ENCODE results near the gene FRMPD4.

The FRMPD4 gene

GRCh38 chrX:12374286-12374685, 236.0 kb downstream of the FRMPD4 start:
- DNase-seq: no peak

GRCh38 chrX:12378253-12378652, 240.0 kb downstream of the FRMPD4 start:
- no peak for DNase-seq

- DNase-seq: no peak
Observed at GRCh38 chrX:12378706-12379105, 240.4 kb downstream of the FRMPD4 start.

GRCh38 chrX:12379671-12380070, 241.4 kb downstream of the FRMPD4 start:
- DNase-seq: no peak

- DNase-seq: no peak
Observed at GRCh38 chrX:12383196-12383595, 244.9 kb downstream of the FRMPD4 start.

GRCh38 chrX:12390301-12390700, 252.0 kb downstream of the FRMPD4 start:
- no peak for DNase-seq

GRCh38 chrX:12396584-12396983, 258.3 kb downstream of the FRMPD4 start:
- DNase-seq: no peak

GRCh38 chrX:12400218-12400617, 261.9 kb downstream of the FRMPD4 start:
- no peak for DNase-seq

- no peak for DNase-seq
Observed at GRCh38 chrX:12401252-12401651, 263.0 kb downstream of the FRMPD4 start.

- no peak for DNase-seq
Observed at GRCh38 chrX:12403474-12404082, 265.3 kb downstream of the FRMPD4 start.

- no peak for DNase-seq
Observed at GRCh38 chrX:12405306-12405705, 267.0 kb downstream of the FRMPD4 start.

- DNase-seq: no peak
Observed at GRCh38 chrX:12410523-12410922, 272.2 kb downstream of the FRMPD4 start.

- no peak for DNase-seq
Observed at GRCh38 chrX:12411831-12412230, 273.6 kb downstream of the FRMPD4 start.

GRCh38 chrX:12412561-12412960, 274.3 kb downstream of the FRMPD4 start:
- DNase-seq: no peak

- no peak for DNase-seq
Observed at GRCh38 chrX:12419591-12419990, 281.3 kb downstream of the FRMPD4 start.

GRCh38 chrX:12421918-12422317, 283.6 kb downstream of the FRMPD4 start:
- no peak for DNase-seq

GRCh38 chrX:12423346-12423745, 285.1 kb downstream of the FRMPD4 start:
- no peak for DNase-seq

- no peak for DNase-seq
Observed at GRCh38 chrX:12425496-12425895, 287.2 kb downstream of the FRMPD4 start.

GRCh38 chrX:12426420-12426819, 288.1 kb downstream of the FRMPD4 start:
- no peak for DNase-seq

- no peak for DNase-seq
Observed at GRCh38 chrX:12434493-12434892, 296.2 kb downstream of the FRMPD4 start.

GRCh38 chrX:12439416-12439815, 301.1 kb downstream of the FRMPD4 start:
- DNase-seq: no peak

- no peak for DNase-seq
Observed at GRCh38 chrX:12440246-12440645, 302.0 kb downstream of the FRMPD4 start.

GRCh38 chrX:12441381-12442128, 303.3 kb downstream of the FRMPD4 start:
- no peak for DNase-seq

- DNase-seq: no peak
Observed at GRCh38 chrX:12443534-12444098, 305.3 kb downstream of the FRMPD4 start.

All from activated CD8-positive, alpha-beta memory T cell treated with anti-CD3 and anti-CD28 coated beads, Interleukin-2, amount 50 U/mL, for 4 hours (primary cell).